DND-41 (cell line): ENCODE results near the gene ST6GALNAC2.

Experiments
- EZH2 ChIP-seq: IDR thresholded peaks from 3 replicates; pipeline ENCODE4 v1.6.1; 2012; ENCODE audit warnings: borderline replicate concordance, low read depth, mild to moderate bottlenecking, moderate library complexity, low read length, inconsistent platforms; ENCODE audit not compliant: severe bottlenecking
- TF ChIP-seq, protein P1 (sequence below): IDR thresholded peaks from 2 replicates; pipeline ENCODE4 v1.5.1; 2012; ENCODE audit warnings: borderline replicate concordance, low read length, moderate library complexity, mild to moderate bottlenecking; ENCODE audit not compliant: poor library complexity, severe bottlenecking; ENCODE audit errors: extremely low read depth

DNA sequence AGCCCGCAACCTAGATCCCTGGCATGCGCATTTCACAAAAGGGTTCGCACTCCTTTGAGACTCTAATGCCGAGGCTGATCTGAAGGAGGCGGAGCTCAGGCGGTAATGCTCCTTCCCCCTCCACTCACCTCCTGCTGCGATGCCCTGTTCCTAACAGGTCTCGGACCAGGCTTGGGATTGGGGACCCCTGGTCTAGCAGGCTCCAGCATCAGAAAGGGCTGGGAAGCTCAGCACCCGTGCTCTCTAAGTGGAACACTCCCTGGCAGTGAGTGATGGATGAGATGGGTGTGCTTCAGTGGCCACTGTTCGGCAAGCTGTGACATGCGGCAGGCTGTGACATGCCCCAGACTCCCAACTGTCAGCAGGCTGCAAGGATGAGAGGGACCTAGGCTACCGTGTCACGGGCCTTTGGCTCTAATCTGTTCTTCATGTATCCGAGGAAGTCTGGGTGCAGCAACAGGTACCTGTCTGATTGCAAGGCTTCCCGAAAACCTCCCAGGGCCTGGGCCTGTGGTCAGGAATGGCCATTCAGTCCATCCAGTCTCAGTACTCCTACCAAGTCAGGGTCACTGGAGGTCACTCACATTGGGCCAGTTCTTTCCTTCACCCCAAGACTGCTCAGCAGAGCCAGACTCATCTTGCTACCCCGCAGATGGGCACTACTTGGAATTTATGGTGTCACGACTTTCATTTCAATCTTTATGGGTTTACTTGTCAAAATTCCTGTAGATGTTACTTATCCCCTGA, 1.3 kb upstream of the ST6GALNAC2 start:
- TF ChIP-seq, protein P1, sequence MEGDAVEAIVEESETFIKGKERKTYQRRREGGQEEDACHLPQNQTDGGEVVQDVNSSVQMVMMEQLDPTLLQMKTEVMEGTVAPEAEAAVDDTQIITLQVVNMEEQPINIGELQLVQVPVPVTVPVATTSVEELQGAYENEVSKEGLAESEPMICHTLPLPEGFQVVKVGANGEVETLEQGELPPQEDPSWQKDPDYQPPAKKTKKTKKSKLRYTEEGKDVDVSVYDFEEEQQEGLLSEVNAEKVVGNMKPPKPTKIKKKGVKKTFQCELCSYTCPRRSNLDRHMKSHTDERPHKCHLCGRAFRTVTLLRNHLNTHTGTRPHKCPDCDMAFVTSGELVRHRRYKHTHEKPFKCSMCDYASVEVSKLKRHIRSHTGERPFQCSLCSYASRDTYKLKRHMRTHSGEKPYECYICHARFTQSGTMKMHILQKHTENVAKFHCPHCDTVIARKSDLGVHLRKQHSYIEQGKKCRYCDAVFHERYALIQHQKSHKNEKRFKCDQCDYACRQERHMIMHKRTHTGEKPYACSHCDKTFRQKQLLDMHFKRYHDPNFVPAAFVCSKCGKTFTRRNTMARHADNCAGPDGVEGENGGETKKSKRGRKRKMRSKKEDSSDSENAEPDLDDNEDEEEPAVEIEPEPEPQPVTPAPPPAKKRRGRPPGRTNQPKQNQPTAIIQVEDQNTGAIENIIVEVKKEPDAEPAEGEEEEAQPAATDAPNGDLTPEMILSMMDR = no peak
- TF ChIP-seq EZH2 = no peak
